HCT116 (cell line): ENCODE results near the gene MFRP. TPM values are rescaled to one million over a fixed set of nuclear protein-coding genes. Genes with fewer than 3 reads are reported as not detected.

ENCODE experiments used
- ATAC-seq: fragments of 200-7000 bp; cut with Tn5 transposase; 2 replicates; pipeline ENCODE4 v1.9.1; 2020; ENCODE audit warnings: mild to moderate bottlenecking, moderate library complexity
- BruUV-seq: library from RNA; stranded (reverse); fragments of 400-500 nt; replicated peaks from 2 replicates; lab custom pipeline; 2021; lab: Mats Ljungman, UMichigan
- CTCF ChIA-PET: fragments of 300-600 bp; sonication (Branson Sonifier 250); formaldehyde crosslinking; loops from one replicate; lab custom pipeline; 2021; ENCODE audit warnings: antibody characterized with exemption; lab: Charles Lee
- POLR2A ChIA-PET: fragments of 300-600, 350-600 bp; sonication (Branson Sonifier 250); formaldehyde crosslinking; loops from one replicate; lab custom pipeline; 2021; ENCODE audit warnings: antibody characterized with exemption; lab: Charles Lee
- RAD21 ChIA-PET, 2 experiments: fragments of 300-600 bp; sonication (Branson Sonifier 250); formaldehyde crosslinking; loops; one replicate each; lab custom pipeline; 2023; ENCODE audit warnings: low total read pairs in 2 of 2; ENCODE audit not compliant: uncharacterized antibody in 2 of 2, unreplicated experiment in 2 of 2, low non-redundant PET in 1 of 2; lab: Charles Lee
- DNase-seq: peaks from one replicate; pipeline ENCODE4 v3.0.0-alpha.2; 2010; ENCODE audit warnings: low read depth, low spot score
- H2AFZ ChIP-seq: fragments of 200-600 bp; shearing (Covaris generic), sonication (generic); 2 replicates; pipeline ENCODE4 v1.6.1; 2017; ENCODE audit warnings: low read depth, mixed run types, mixed read lengths, antibody characterized with exemption, low read length; ENCODE audit not compliant: poor library complexity, severe bottlenecking
- H3K27ac ChIP-seq: 2 replicates; pipeline ENCODE4 v1.5.1; 2012; ENCODE audit warnings: low read depth, low read length
- H3K27me3 ChIP-seq: fragments of 200-600 bp; sonication (generic); 2 replicates; pipeline ENCODE4 v1.6.1; 2016; ENCODE audit warnings: mixed run types, low read length, mixed read lengths; ENCODE audit not compliant: insufficient read depth
- H3K36me3 ChIP-seq, 2 experiments: fragments of 200-500 bp in 1 of 2; fragments of 200-600 bp in 1 of 2; sonication (Bioruptor generic) in 1 of 2; sonication (generic) in 1 of 2; 2 replicates each; pipeline versions ENCODE4 v1.5.1 to v1.6.1; 2014 to 2016; ENCODE audit warnings: low read length in 2 of 2, inconsistent platforms in 1 of 2, mixed read lengths in 1 of 2, mixed run types in 1 of 2; ENCODE audit not compliant: insufficient read depth in 2 of 2, control insufficient read depth in 1 of 2
- H3K4me1 ChIP-seq, 2 experiments: fragments of 200-600 bp in 1 of 2; sonication (generic) in 1 of 2; 2 replicates each; pipeline versions ENCODE4 v1.5.1 to v1.6.1; 2012 to 2017; ENCODE audit warnings: low read length in 2 of 2, inconsistent platforms in 1 of 2, mild to moderate bottlenecking in 1 of 2, mixed read lengths in 1 of 2, mixed run types in 1 of 2, moderate library complexity in 1 of 2; ENCODE audit not compliant: insufficient read depth in 2 of 2, control insufficient read depth in 1 of 2
- H3K4me2 ChIP-seq: fragments of 200-600 bp; sonication (generic); 2 replicates; pipeline ENCODE4 v1.6.1; 2017; ENCODE audit warnings: mixed run types, low read length, mixed read lengths
- H3K4me3 ChIP-seq, 2 experiments: fragments of 200-600 bp in 1 of 2; sonication (generic) in 1 of 2; replicated peaks in 1 of 2; 2 replicates each; pipeline ENCODE4 v1.5.1; 2011 to 2016; ENCODE audit warnings: low read length in 2 of 2, control low read depth in 1 of 2, low read depth in 1 of 2, mild to moderate bottlenecking in 1 of 2, mixed read lengths in 1 of 2, mixed run types in 1 of 2
- H3K79me2 ChIP-seq: fragments of 200-600 bp; sonication (generic); 2 replicates; pipeline ENCODE4 v1.6.1; 2017; ENCODE audit warnings: mild to moderate bottlenecking, mixed run types, low read length, moderate library complexity, mixed read lengths; ENCODE audit not compliant: insufficient read depth
- H3K9ac ChIP-seq: fragments of 200-600 bp; sonication (generic); 2 replicates; pipeline ENCODE4 v1.6.1; 2016; ENCODE audit warnings: low read length, mixed read lengths
- H3K9me2 ChIP-seq: fragments of 200-600 bp; sonication (generic), shearing (Covaris generic); 2 replicates; pipeline ENCODE4 v1.6.1; 2017; ENCODE audit warnings: mixed run types, mild to moderate bottlenecking, moderate library complexity; ENCODE audit not compliant: insufficient read depth
- H3K9me3 ChIP-seq, 2 experiments: fragments of 200-500 bp in 1 of 2; fragments of 200-600 bp in 1 of 2; sonication (Bioruptor generic) in 1 of 2; sonication (generic) in 1 of 2; 2 replicates each; pipeline ENCODE4 v1.6.1; 2014 to 2017; ENCODE audit warnings: low read length in 2 of 2, mixed read lengths in 2 of 2, inconsistent platforms in 1 of 2, low read depth in 1 of 2, mild to moderate bottlenecking in 1 of 2, mixed run types in 1 of 2, moderate library complexity in 1 of 2; ENCODE audit not compliant: control insufficient read depth in 1 of 2, insufficient read depth in 1 of 2
- H4K20me1 ChIP-seq: fragments of 200-600 bp; sonication (generic), shearing (Covaris generic); 2 replicates; pipeline ENCODE4 v1.6.1; 2017; ENCODE audit warnings: mixed run types, mild to moderate bottlenecking, moderate library complexity; ENCODE audit not compliant: insufficient read depth
- CTCF ChIP-seq, 3 experiments: fragments of 200-600 bp in 1 of 3; sonication (generic) in 1 of 3; IDR thresholded peaks in 2 of 3; conservative IDR thresholded peaks in 1 of 3; 2 replicates each; pipeline ENCODE4 v1.5.1; 2012 to 2017; ENCODE audit warnings: low read depth in 2 of 3, low read length in 2 of 3, antibody characterized with exemption in 1 of 3, borderline replicate concordance in 1 of 3, control low read depth in 1 of 3, mild to moderate bottlenecking in 1 of 3, mixed read lengths in 1 of 3, mixed run types in 1 of 3, moderate library complexity in 1 of 3; ENCODE audit not compliant: insufficient read depth in 1 of 3
- EZH2phosphoT487 ChIP-seq: fragments of 200-600 bp; IDR thresholded peaks from 2 replicates; pipeline ENCODE4 v1.6.1; 2018; ENCODE audit warnings: antibody characterized with exemption, borderline replicate concordance
- POLR2A ChIP-seq: IDR thresholded peaks from 2 replicates; pipeline ENCODE4 v1.7.0; 2011; ENCODE audit warnings: borderline replicate concordance; ENCODE audit not compliant: insufficient read depth, insufficient read length; ENCODE audit errors: extremely low read depth
- RAD21 ChIP-seq: IDR thresholded peaks from 2 replicates; pipeline ENCODE4 v1.6.1; 2012; ENCODE audit warnings: low read depth, mild to moderate bottlenecking
- intact Hi-C: fragments of 100-400 bp; cut with micrococcal nuclease; formaldehyde crosslinking; loops from 2 replicates; pipeline ENCODE4 v1.10.0; 2022
- total RNA-seq: library from RNA; stranded (reverse); gene quantifications from one replicate; pipeline ENCODE4 v1.2.1, GENCODE V29; 2021; ENCODE audit not compliant: unreplicated experiment

MFRP gene
- total RNA-seq, 1 experiment from 2014 or later: not detected

- no TSS peak for BruUV-seq
- Histone ChIP-seq H3K79me2 (no peaks in the 10 kb centered on the region), H3K4me3 (no peak overlapping the region), H3K9me3 (no peaks in the 10 kb centered on the region), H3K27ac (no peak overlapping the region), H3K36me3 (peaks cover 3 to 9% of the 10 kb centered on the region in 2 experiments; a peak in 2 of 4 replicates), H3K4me1 (no peaks in the 10 kb centered on the region), H2AFZ (no peak overlapping the region), H3K4me2 (no peak overlapping the region), H3K9ac (no peak overlapping the region), H4K20me1 (no peaks in the 10 kb centered on the region), H3K27me3 (no peaks in the 10 kb centered on the region), H3K9me2 (no peaks in the 10 kb centered on the region)
- ChIA-PET CTCF (interaction anchor here (1.1 kb wide), 1 partner anchor 16 kb away, joined by 3 read pairs; no protein-coding TSS in a partner anchor), RAD21 (no interaction called here), POLR2A (interaction anchor here (1.0 to 1.2 kb wide), 2 partner anchors 10 to 11 kb away, joined by 3 read pairs; partner anchors contain the start of gene MCAM)
- TF ChIP-seq CTCF (IDR thresholded peaks at IDR 0.05 in 2 of 3, conservative IDR thresholded peaks at IDR 0.05 in 1 of 3; ENCODE audit: borderline replicate concordance in 1 of 3, insufficient read depth in 1 of 3, low read depth in 2 of 3, low read length in 2 of 3) (peak in 1 of 3 experiments; percentile 27; a peak in 1 of 6 replicates), EZH2phosphoT487 (no peak), RAD21 (peak; percentile 47; the same call in 1 of the 2 replicates)
- no peak for DNase-seq
- ATAC-seq: peak; percentile 30; the same call in 1 of the 2 replicates
- intact Hi-C loops: no loop called here
Observed at GRCh38 chr11:119307219-119307618, 39.3 kb downstream of the MFRP start.

GRCh38 chr11:119306373-119306890 lies 40.1 kb downstream of the MFRP start:
- no peak for TF ChIP-seq POLR2A
- no peak for ATAC-seq
- no peaks in the 10 kb centered on the region for H3K9me2 ChIP-seq
- DNase-seq: no peak
- no peaks in the 10 kb centered on the region for H3K27me3 ChIP-seq
- ChIA-PET POLR2A (no interaction called here), RAD21 (no interaction called here), CTCF (no interaction called here)
- no peaks in the 10 kb centered on the region for H4K20me1 ChIP-seq
- H2AFZ ChIP-seq: no peak overlapping the region
- H3K27ac ChIP-seq: no peak overlapping the region
- no peak overlapping the region for H3K4me3 ChIP-seq
- no peak overlapping the region for H3K9ac ChIP-seq
- H3K4me2 ChIP-seq: no peak overlapping the region
- H3K36me3 ChIP-seq: peaks cover 6 to 12% of the 10 kb centered on the region in 2 experiments; a peak in 3 of 4 replicates
- H3K4me1 ChIP-seq: no peaks in the 10 kb centered on the region
- no TSS peak for BruUV-seq
- intact Hi-C loops: no loop called here
- no peaks in the 10 kb centered on the region for H3K9me3 ChIP-seq
- no peaks in the 10 kb centered on the region for H3K79me2 ChIP-seq
